K562 (cell line): Measurements from ENCODE around the gene TCF4. TPM values are rescaled to one million over a fixed set of nuclear protein-coding genes. Genes with fewer than 3 reads are reported as not detected.

Source experiments
- ATAC-seq: fragments of 200-7000 bp; cut with Tn5 transposase; 3 replicates; pipeline ENCODE4 v1.9.1; 2020; ENCODE audit warnings: moderate library complexity
- BruUV-seq: library from RNA; stranded (reverse); fragments of 400-500 nt; replicated peaks from 2 replicates; lab custom pipeline; 2021; lab: Mats Ljungman, UMichigan
- CTCF ChIA-PET: fragments of 300-600 bp; formaldehyde crosslinking; extraction: SDS; loops from one replicate; lab custom pipeline; 2021; ENCODE audit warnings: low intra/inter-chr PET ratio; lab: Yijun Ruan, JAX
- POLR2A ChIA-PET: fragments of 300-600, 350-650 bp; sonication (Branson Sonifier 250); formaldehyde crosslinking; extraction: SDS; loops from one replicate; lab custom pipeline; 2021; ENCODE audit warnings: antibody characterized with exemption, inconsistent platforms; lab: Yijun Ruan, JAX
- DNase-seq, 4 experiments: peaks; one replicate each; pipeline versions ENCODE4 v3.0.0 to v3.0.0-alpha.2; 2011 to 2018; ENCODE audit warnings: low spot score in 3 of 4, mixed read lengths in 3 of 4; ENCODE audit errors: extremely low read depth in 1 of 4
- FAIRE-seq: peaks from 2 replicates; lab custom pipeline; 2011; peaks lifted over from hg19 to GRCh38; lab: Jason Lieb, UNC
- H2AFZ ChIP-seq: 2 replicates; pipeline ENCODE4 v1.6.0; 2011; ENCODE audit warnings: low read depth, low read length, control low read depth, inconsistent platforms
- H3K27ac ChIP-seq: fragments of 200-600 bp; 3 replicates; pipeline ENCODE4 v1.8.0; 2011; ENCODE audit warnings: low read depth, mild to moderate bottlenecking, control low read depth, inconsistent platforms, low read length, moderate library complexity, mixed read lengths; ENCODE audit errors: extremely low read depth
- H3K27me3 ChIP-seq, 2 experiments: fragments of 300-600 bp in 1 of 2; 2 replicates in 1 of 2; 3 replicates in 1 of 2; pipeline versions ENCODE4 v1.6.0 to v1.8.0; 2011; ENCODE audit warnings: inconsistent platforms in 2 of 2, low read length in 2 of 2, mild to moderate bottlenecking in 1 of 2, mixed read lengths in 1 of 2, moderate library complexity in 1 of 2; ENCODE audit not compliant: control insufficient read depth in 2 of 2, insufficient read depth in 2 of 2
- H3K36me3 ChIP-seq: fragments of 300-600 bp; 3 replicates; pipeline ENCODE4 v1.8.0; 2011; ENCODE audit warnings: mild to moderate bottlenecking, low read length, inconsistent platforms; ENCODE audit not compliant: control insufficient read depth, insufficient read depth
- H3K4me1 ChIP-seq, 2 experiments: fragments of 200-600 bp in 1 of 2; replicated peaks in 1 of 2; 2 replicates in 1 of 2; 3 replicates in 1 of 2; pipeline versions ENCODE4 v1.5.1 to v1.8.0; 2011; ENCODE audit warnings: inconsistent platforms in 2 of 2, low read length in 2 of 2, mild to moderate bottlenecking in 1 of 2, mixed read lengths in 1 of 2, moderate library complexity in 1 of 2; ENCODE audit not compliant: control insufficient read depth in 2 of 2, insufficient read depth in 2 of 2
- H3K4me2 ChIP-seq: 2 replicates; pipeline ENCODE4 v1.6.1; 2011; ENCODE audit warnings: low read length, control low read depth, inconsistent platforms, mixed read lengths; ENCODE audit not compliant: insufficient read depth
- H3K4me3 ChIP-seq: fragments of 200-600 bp; sonication (generic), shearing (Covaris generic); 2 replicates; pipeline ENCODE4 v1.5.1; 2016; ENCODE audit warnings: control low read depth, inconsistent platforms
- H3K79me2 ChIP-seq: fragments of 200-600 bp; 3 replicates; pipeline ENCODE4 v1.8.0; 2011; ENCODE audit warnings: low read length, inconsistent platforms; ENCODE audit not compliant: control insufficient read depth, insufficient read depth
- H3K9ac ChIP-seq, 2 experiments: 2 replicates each; pipeline versions ENCODE4 v1.6.0 to v1.6.1; 2011; ENCODE audit warnings: low read depth in 2 of 2, low read length in 2 of 2, control low read depth in 1 of 2, inconsistent platforms in 1 of 2, mild to moderate bottlenecking in 1 of 2, mixed read lengths in 1 of 2; ENCODE audit not compliant: insufficient read depth in 1 of 2
- H3K9me1 ChIP-seq: one replicate; pipeline ENCODE4 v1.6.0; 2011; ENCODE audit warnings: inconsistent platforms, mild to moderate bottlenecking, low read length, moderate library complexity; ENCODE audit not compliant: control insufficient read depth, insufficient read depth
- H3K9me3 ChIP-seq: replicated peaks from 2 replicates; pipeline ENCODE4 v1.5.1; 2011; ENCODE audit warnings: low read depth, low read length, inconsistent platforms; ENCODE audit not compliant: control insufficient read depth, insufficient read depth
- H4K20me1 ChIP-seq: replicated peaks from 2 replicates; pipeline ENCODE4 v1.6.1; 2011; ENCODE audit warnings: low read length, inconsistent platforms, mixed read lengths; ENCODE audit not compliant: control insufficient read depth, insufficient read depth
- KLF10 ChIP-seq: fragments of 250-450 bp; sonication (Bioruptor Pico); IDR thresholded peaks from 2 replicates; pipeline ENCODE4 v1.6.1; 2021; ENCODE audit warnings: matching md5 sums
- L3MBTL2 ChIP-seq: fragments of 450-650 bp; IDR thresholded peaks from 2 replicates; pipeline ENCODE4 v1.6.1; 2016; ENCODE audit warnings: mild to moderate bottlenecking, moderate library complexity
- SIRT6 ChIP-seq: IDR thresholded peaks from one replicate; pipeline ENCODE4 v1.6.1; 2012; ENCODE audit warnings: low read depth, mild to moderate bottlenecking, control low read depth, inconsistent platforms, low read length, moderate library complexity
- SMARCE1 ChIP-seq: fragments of 450-650 bp; IDR thresholded peaks from 2 replicates; pipeline ENCODE4 v1.7.1; 2016; ENCODE audit warnings: mild to moderate bottlenecking
- ZNF41 ChIP-seq: fragments of 250-450 bp; sonication (Bioruptor Pico); conservative IDR thresholded peaks from 2 replicates; pipeline ENCODE4 v1.4.0; 2020; ENCODE audit warnings: mild to moderate bottlenecking
- ZSCAN32 ChIP-seq: fragments of 450-650 bp; formaldehyde crosslinking; IDR thresholded peaks from 2 replicates; pipeline ENCODE4 v1.4.0; 2020; ENCODE audit warnings: mild to moderate bottlenecking, moderate library complexity
- WGBS: fragments of 100-300 bp; shearing (Covaris generic); methylation state at CpG from one replicate; pipeline ENCODE4 v1.1.6; 2016; ENCODE audit warnings: low coverage, mixed read lengths; ENCODE audit not compliant: insufficient coverage; ENCODE audit errors: missing lambda C conversion rate; 5-methylcytosine and 5-hydroxymethylcytosine counted together
- in situ Hi-C: fragments of 300-500 bp; cut with MboI; formaldehyde crosslinking; loops from 4 replicates; pipeline ENCODE4 v1.15.0; 2018; ENCODE audit warnings: inconsistent platforms, mixed read lengths
- intact Hi-C: fragments of 100-400 bp; cut with micrococcal nuclease; formaldehyde crosslinking; loops from 2 replicates; pipeline ENCODE4 v1.14.2; 2022
- polyA plus RNA-seq, 8 experiments: library from polyadenylated mRNA; depleted of rRNA in 4 of 8; stranded (reverse) in 5 of 8; unstranded in 3 of 8; fragments of >200 nt; fragmentation: Nextera tagmentation in 2 of 8; fragmentation: Illumina TruSeq in 1 of 8; extraction: Ambion mirVana in 2 of 8; extraction: Trizol in 1 of 8; gene quantifications; 2 replicates each; pipeline versions ENCODE4 v1.2.1 to v1.2.3, GENCODE V29; 2011 to 2014; ENCODE audit warnings: inconsistent platforms in 1 of 8, missing spikeins in 1 of 8
- total RNA-seq, 7 experiments: library from RNA; depleted of rRNA in 6 of 7; stranded (reverse); fragments of >200 nt in 6 of 7; fragmentation: Illumina TruSeq in 2 of 7; extraction: Trizol in 2 of 7; gene quantifications; 2 replicates each; pipeline versions ENCODE4 v1.2.1 to v1.2.3, GENCODE V29; 2011 to 2021; ENCODE audit warnings: low replicate concordance in 1 of 7
- TF ChIP-seq, protein P1 (sequence below): fragments of 250-450 bp; sonication (Bioruptor Pico); IDR thresholded peaks from 2 replicates; pipeline ENCODE4 v1.5.0; 2021
- TF ChIP-seq, protein P2 (sequence below): fragments of 450-650 bp; formaldehyde crosslinking; IDR thresholded peaks from 2 replicates; pipeline ENCODE4 v1.4.0; 2020; ENCODE audit warnings: mild to moderate bottlenecking
- TF ChIP-seq, protein P3 (sequence below): sonication (generic); formaldehyde crosslinking; IDR thresholded peaks from 2 replicates; pipeline ENCODE4 v1.8.0; 2022; ENCODE audit warnings: mild to moderate bottlenecking, low read depth, missing genetic modification reagents
- TF ChIP-seq, protein P4 (sequence below): sonication (generic); formaldehyde crosslinking; IDR thresholded peaks from 2 replicates; pipeline ENCODE4 v1.8.0; 2023; ENCODE audit warnings: missing genetic modification reagents, mild to moderate bottlenecking, borderline replicate concordance
- TF ChIP-seq, protein P5 (sequence below): fragments of 450-650 bp; IDR thresholded peaks from 2 replicates; pipeline ENCODE4 v1.6.1; 2016; ENCODE audit warnings: borderline replicate concordance

Gene TCF4
- total and polyA plus RNA-seq, 9 of the 15 experiments (the other 6 are each of a cell fraction or from before 2014, with no cell fraction given), result 4.8 to 24.7 (median 15.2) TPM

DNA sequence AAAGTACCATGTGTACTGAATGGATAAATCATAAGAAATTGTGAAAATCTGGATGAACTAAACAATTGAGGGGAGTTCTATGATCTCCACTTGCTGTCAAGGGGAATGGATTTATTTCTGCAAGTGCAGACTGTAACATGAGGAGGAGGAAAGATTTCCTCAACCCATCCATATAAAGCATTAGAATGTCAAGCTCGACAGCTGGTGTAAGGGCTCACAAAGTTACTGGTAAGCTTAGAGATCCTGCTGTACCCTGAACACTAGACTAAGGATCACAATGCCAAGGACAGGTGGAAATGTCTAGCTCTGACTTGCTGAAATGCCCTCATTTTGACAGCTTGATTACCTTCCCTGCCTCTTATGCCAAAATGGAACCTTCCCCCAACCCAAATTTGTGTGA lies 125.3 kb downstream of the TCF4 start:
- CTCF ChIA-PET, result no interaction called here
- no TSS peak for BruUV-seq
- Histone ChIP-seq H3K9ac (no peak overlapping the region), H3K9me3 (no peaks in the 10 kb centered on the region), H3K4me1 (no peaks in the 10 kb centered on the region; a peak in 1 of 5 replicates), H3K27ac (no peak overlapping the region), H2AFZ (no peak overlapping the region), H3K4me3 (no peak overlapping the region), H3K79me2 (peaks cover 4% of the 10 kb centered on the region; the same call in 1 of the 3 replicates), H4K20me1 (no peaks in the 10 kb centered on the region), H3K27me3 (no peaks in the 10 kb centered on the region), H3K9me1 (no peaks in the 10 kb centered on the region), H3K36me3 (peaks cover 3% of the 10 kb centered on the region; the same call in 1 of the 3 replicates), H3K4me2 (no peak overlapping the region)
- FAIRE-seq (no peak), ATAC-seq (no peak), DNase-seq (no peak)
- in situ Hi-C loops (no loop called here), intact Hi-C loops (no loop called here)
- POLR2A ChIA-PET, result interaction anchor here (1.1 kb wide), 1 partner anchor 15 kb away, joined by 3 read pairs; no protein-coding TSS in a partner anchor
- WGBS, result 75% methylated on average over 1 of the region's 1 CpG
- TF ChIP-seq, protein P1, sequence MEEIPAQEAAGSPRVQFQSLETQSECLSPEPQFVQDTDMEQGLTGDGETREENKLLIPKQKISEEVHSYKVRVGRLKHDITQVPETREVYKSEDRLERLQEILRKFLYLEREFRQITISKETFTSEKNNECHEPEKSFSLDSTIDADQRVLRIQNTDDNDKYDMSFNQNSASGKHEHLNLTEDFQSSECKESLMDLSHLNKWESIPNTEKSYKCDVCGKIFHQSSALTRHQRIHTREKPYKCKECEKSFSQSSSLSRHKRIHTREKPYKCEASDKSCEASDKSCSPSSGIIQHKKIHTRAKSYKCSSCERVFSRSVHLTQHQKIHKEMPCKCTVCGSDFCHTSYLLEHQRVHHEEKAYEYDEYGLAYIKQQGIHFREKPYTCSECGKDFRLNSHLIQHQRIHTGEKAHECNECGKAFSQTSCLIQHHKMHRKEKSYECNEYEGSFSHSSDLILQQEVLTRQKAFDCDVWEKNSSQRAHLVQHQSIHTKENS, result no peak
- TF ChIP-seq L3MBTL2 (no peak), SIRT6 (no peak), SMARCE1 (no peak), KLF10 (CRISPR knock-in tag) (no peak), ZSCAN32 (CRISPR knock-in tag) (no peak), ZNF41 (no peak)
- TF ChIP-seq, protein P2, sequence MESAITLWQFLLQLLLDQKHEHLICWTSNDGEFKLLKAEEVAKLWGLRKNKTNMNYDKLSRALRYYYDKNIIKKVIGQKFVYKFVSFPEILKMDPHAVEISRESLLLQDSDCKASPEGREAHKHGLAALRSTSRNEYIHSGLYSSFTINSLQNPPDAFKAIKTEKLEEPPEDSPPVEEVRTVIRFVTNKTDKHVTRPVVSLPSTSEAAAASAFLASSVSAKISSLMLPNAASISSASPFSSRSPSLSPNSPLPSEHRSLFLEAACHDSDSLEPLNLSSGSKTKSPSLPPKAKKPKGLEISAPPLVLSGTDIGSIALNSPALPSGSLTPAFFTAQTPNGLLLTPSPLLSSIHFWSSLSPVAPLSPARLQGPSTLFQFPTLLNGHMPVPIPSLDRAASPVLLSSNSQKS (CRISPR knock-in tag), result no peak
- TF ChIP-seq, protein P3, sequence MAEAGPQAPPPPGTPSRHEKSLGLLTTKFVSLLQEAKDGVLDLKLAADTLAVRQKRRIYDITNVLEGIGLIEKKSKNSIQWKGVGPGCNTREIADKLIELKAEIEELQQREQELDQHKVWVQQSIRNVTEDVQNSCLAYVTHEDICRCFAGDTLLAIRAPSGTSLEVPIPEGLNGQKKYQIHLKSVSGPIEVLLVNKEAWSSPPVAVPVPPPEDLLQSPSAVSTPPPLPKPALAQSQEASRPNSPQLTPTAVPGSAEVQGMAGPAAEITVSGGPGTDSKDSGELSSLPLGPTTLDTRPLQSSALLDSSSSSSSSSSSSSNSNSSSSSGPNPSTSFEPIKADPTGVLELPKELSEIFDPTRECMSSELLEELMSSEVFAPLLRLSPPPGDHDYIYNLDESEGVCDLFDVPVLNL (CRISPR knock-in tag), result no peak
- TF ChIP-seq, protein P4, sequence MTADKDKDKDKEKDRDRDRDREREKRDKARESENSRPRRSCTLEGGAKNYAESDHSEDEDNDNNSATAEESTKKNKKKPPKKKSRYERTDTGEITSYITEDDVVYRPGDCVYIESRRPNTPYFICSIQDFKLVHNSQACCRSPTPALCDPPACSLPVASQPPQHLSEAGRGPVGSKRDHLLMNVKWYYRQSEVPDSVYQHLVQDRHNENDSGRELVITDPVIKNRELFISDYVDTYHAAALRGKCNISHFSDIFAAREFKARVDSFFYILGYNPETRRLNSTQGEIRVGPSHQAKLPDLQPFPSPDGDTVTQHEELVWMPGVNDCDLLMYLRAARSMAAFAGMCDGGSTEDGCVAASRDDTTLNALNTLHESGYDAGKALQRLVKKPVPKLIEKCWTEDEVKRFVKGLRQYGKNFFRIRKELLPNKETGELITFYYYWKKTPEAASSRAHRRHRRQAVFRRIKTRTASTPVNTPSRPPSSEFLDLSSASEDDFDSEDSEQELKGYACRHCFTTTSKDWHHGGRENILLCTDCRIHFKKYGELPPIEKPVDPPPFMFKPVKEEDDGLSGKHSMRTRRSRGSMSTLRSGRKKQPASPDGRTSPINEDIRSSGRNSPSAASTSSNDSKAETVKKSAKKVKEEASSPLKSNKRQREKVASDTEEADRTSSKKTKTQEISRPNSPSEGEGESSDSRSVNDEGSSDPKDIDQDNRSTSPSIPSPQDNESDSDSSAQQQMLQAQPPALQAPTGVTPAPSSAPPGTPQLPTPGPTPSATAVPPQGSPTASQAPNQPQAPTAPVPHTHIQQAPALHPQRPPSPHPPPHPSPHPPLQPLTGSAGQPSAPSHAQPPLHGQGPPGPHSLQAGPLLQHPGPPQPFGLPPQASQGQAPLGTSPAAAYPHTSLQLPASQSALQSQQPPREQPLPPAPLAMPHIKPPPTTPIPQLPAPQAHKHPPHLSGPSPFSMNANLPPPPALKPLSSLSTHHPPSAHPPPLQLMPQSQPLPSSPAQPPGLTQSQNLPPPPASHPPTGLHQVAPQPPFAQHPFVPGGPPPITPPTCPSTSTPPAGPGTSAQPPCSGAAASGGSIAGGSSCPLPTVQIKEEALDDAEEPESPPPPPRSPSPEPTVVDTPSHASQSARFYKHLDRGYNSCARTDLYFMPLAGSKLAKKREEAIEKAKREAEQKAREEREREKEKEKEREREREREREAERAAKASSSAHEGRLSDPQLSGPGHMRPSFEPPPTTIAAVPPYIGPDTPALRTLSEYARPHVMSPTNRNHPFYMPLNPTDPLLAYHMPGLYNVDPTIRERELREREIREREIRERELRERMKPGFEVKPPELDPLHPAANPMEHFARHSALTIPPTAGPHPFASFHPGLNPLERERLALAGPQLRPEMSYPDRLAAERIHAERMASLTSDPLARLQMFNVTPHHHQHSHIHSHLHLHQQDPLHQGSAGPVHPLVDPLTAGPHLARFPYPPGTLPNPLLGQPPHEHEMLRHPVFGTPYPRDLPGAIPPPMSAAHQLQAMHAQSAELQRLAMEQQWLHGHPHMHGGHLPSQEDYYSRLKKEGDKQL (CRISPR knock-in tag), result no peak
- TF ChIP-seq, protein P5, sequence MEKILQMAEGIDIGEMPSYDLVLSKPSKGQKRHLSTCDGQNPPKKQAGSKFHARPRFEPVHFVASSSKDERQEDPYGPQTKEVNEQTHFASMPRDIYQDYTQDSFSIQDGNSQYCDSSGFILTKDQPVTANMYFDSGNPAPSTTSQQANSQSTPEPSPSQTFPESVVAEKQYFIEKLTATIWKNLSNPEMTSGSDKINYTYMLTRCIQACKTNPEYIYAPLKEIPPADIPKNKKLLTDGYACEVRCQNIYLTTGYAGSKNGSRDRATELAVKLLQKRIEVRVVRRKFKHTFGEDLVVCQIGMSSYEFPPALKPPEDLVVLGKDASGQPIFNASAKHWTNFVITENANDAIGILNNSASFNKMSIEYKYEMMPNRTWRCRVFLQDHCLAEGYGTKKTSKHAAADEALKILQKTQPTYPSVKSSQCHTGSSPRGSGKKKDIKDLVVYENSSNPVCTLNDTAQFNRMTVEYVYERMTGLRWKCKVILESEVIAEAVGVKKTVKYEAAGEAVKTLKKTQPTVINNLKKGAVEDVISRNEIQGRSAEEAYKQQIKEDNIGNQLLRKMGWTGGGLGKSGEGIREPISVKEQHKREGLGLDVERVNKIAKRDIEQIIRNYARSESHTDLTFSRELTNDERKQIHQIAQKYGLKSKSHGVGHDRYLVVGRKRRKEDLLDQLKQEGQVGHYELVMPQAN, result no peak
